Naive B cell (primary cell): ENCODE results near the gene CERCAM. TPM values are rescaled to one million over a fixed set of nuclear protein-coding genes. Genes with fewer than 3 reads are reported as not detected.
"Not testable (repeated sequence)": the region's sequence is repeated elsewhere in the genome, so short reads cannot be mapped to it uniquely, and the experiment has no call there.

Source experiments
- ATAC-seq, 2 donors: fragments of 150-1000 bp; cut with Tn5 transposase; 2 replicates each; pipeline ENCODE4 v1.10.0; 2021; ENCODE audit warnings: low read depth in 2 of 2, mild to moderate bottlenecking in 2 of 2, moderate library complexity in 2 of 2
- DNase-seq: peaks from one replicate; pipeline ENCODE4 v3.0.0; 2022
- H3K27ac Mint-ChIP-seq, 6 donors: one replicate each; pipeline ENCODE4 v1.8.0; 2020 to 2022; ENCODE audit warnings: mild to moderate bottlenecking in 6 of 6, mixed read lengths in 6 of 6, moderate library complexity in 5 of 6, inconsistent platforms in 2 of 6
- H3K27me3 Mint-ChIP-seq, 3 donors: one replicate each; pipeline ENCODE4 v1.8.0; 2021 to 2022; ENCODE audit warnings: mixed read lengths in 3 of 3, mild to moderate bottlenecking in 1 of 3
- H3K36me3 Mint-ChIP-seq, 2 donors: one replicate each; pipeline ENCODE4 v1.8.0; 2020 to 2022; ENCODE audit warnings: mixed read lengths in 2 of 2, inconsistent platforms in 1 of 2, mild to moderate bottlenecking in 1 of 2
- H3K4me1 Mint-ChIP-seq, 3 donors: one replicate each; pipeline ENCODE4 v1.8.0; 2020 to 2022; ENCODE audit warnings: mixed read lengths in 3 of 3, inconsistent platforms in 1 of 3, mild to moderate bottlenecking in 1 of 3, moderate library complexity in 1 of 3
- H3K4me3 Mint-ChIP-seq, 8 donors: one replicate each; pipeline ENCODE4 v1.8.0; 2020 to 2022; ENCODE audit warnings: mild to moderate bottlenecking in 8 of 8, mixed read lengths in 8 of 8, moderate library complexity in 8 of 8, inconsistent platforms in 2 of 8
- H3K9me3 Mint-ChIP-seq, 7 donors: one replicate each; pipeline ENCODE4 v1.8.0; 2020 to 2022; ENCODE audit warnings: mixed read lengths in 7 of 7, mild to moderate bottlenecking in 5 of 7, inconsistent platforms in 2 of 7, moderate library complexity in 1 of 7
- polyA plus RNA-seq, 6 donors: library from polyadenylated mRNA; unstranded; fragments of 300-500 nt; fragmentation: Illumina TruSeq; gene quantifications; one replicate each; pipeline ENCODE4 v1.2.3, GENCODE V29; 2021; ENCODE audit warnings: low read depth in 6 of 6

CERCAM gene
- polyA plus RNA-seq, 6 donors from 2014 or later = 0.31 to 0.71 (median 0.37) TPM; not detected in 1

DNA sequence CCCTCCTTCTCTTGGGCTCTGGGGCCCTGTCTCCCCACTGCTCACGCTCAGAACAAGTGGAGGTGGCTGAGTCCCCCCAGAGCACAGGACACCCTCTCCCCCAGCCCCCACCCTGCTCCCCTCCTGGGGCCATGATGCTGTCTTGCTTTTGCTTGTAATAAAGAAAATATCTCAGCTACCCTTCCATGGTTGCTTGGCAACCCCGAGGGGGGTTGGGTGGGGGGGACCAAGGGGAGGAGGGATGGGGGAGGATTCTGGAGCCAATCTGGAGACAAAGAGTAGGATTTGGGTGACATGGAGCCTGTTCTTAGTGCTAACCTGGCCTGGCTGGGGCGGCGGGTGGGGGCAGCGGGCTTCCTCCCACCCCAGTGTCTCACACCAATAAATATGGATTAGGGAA, 16.1 kb upstream of the CERCAM start:
- Mint-ChIP-seq H3K9me3 (no peaks in the 10 kb centered on the region), H3K27ac (no peak overlapping the region), H3K4me1 (peaks cover 0 to 3% (median 0%) of the 10 kb centered on the region in 3 donors), H3K4me3 (no peak overlapping the region), H3K27me3 (peaks cover 17 to 36% (median 35%) of the 10 kb centered on the region in 3 donors), H3K36me3 (no peaks in the 10 kb centered on the region)
- no peak for DNase-seq
- no peak for ATAC-seq

DNA sequence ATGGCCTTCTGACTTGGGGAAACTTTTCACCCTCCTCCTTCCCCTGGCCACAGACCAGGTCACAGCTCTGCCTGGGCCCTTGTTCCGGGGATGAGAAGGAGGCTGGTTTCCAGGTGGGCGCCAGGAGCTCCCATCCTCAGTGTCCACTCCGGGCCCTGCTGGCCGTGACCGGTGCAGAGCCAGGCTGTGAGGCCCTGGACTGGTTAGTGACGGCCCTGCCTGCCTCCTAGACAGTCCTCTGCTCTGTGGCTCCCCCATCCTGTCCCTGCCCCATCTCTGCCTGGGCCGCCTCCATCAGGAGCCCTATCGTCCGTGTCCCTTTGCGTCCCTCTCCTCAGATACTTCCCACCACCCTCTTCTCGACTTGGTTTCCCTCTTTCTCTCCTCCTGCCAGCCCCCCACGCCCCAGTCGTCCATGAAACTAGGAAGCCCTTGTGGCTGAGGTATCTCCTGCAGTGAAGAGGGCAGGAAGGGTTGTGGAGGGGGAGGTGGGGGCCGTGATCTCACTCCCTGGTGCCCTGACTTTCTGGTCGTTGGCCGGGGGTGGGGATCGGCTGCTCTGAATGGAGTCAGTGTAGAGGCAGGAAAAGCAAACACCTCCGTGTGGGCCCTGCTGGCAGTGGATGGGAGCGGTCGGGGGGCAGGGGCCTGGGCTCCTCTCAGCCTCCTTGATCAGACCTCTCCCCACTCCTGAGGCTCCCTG, 15.4 kb upstream of the CERCAM start:
- H3K27ac Mint-ChIP-seq = no peak overlapping the region
- H3K4me1 Mint-ChIP-seq = peaks cover 0 to 3% (median 0%) of the 10 kb centered on the region in 3 donors
- H3K4me3 Mint-ChIP-seq = no peak overlapping the region
- H3K36me3 Mint-ChIP-seq = no peaks in the 10 kb centered on the region
- ATAC-seq (no peak), DNase-seq (no peak)
- no peaks in the 10 kb centered on the region for H3K9me3 Mint-ChIP-seq
- H3K27me3 Mint-ChIP-seq = peaks cover 23 to 42% (median 35%) of the 10 kb centered on the region in 3 donors

DNA sequence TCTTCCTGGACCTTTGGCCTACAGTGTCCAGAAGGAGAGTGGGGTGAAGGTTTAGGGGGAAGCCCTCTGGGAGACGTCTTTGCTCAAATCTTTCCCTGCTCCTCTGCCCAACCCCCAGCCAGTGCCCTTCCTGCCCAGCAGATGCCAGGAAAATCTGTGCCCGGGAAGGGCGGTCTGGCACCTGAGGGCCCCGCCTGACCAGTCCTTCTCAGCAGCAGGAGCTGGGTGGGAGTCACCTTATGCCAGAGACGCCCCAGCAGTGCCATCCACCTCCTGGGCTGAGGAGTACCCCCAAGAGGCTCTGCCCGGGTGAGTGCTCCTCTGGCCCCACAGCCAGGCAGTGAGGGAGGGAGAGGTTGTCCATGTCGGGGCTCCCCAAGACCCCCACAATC, 14.9 kb upstream of the CERCAM start:
- Mint-ChIP-seq H3K4me1 (peaks cover 0 to 3% (median 0%) of the 10 kb centered on the region in 3 donors), H3K4me3 (no peak overlapping the region), H3K9me3 (no peaks in the 10 kb centered on the region), H3K27me3 (peaks cover 23 to 45% (median 35%) of the 10 kb centered on the region in 3 donors), H3K36me3 (no peaks in the 10 kb centered on the region), H3K27ac (no peak overlapping the region)
- DNase-seq = no peak
- ATAC-seq = no peak

DNA sequence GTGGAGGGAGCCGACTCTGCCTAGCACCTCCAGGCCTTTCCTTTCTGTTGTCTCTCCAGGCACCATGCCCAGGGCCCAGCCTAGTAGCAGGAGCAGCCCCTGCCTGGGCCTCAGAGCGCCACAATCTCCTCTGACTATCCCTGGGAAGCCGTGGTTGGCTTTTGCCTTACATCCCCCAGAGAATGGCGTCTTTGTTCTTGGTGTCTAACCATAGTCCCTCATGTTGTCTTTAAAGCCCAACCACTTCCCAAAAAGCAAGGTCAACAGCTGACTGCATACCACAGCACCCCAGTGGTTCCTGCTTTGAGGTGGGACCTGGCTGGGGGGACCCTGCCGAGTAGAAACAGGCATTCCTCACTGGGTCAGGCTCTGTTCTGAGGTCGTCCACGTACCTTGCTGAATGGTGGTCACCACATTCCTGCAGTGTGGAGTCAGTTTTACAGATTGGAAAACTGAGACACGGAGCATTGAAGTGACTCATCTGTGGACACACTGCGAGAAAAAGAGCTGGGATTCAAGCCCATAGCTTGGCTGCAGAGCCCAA, 13.7 kb upstream of the CERCAM start:
- H3K9me3 Mint-ChIP-seq = no peaks in the 10 kb centered on the region
- DNase-seq (no peak), ATAC-seq (no peak)
- H3K36me3 Mint-ChIP-seq = no peaks in the 10 kb centered on the region
- no peak overlapping the region for H3K27ac Mint-ChIP-seq
- H3K4me1 Mint-ChIP-seq = peaks cover 0 to 3% (median 0%) of the 10 kb centered on the region in 3 donors
- H3K4me3 Mint-ChIP-seq = no peak overlapping the region
- peaks cover 24 to 56% (median 45%) of the 10 kb centered on the region in 3 donors for H3K27me3 Mint-ChIP-seq

DNA sequence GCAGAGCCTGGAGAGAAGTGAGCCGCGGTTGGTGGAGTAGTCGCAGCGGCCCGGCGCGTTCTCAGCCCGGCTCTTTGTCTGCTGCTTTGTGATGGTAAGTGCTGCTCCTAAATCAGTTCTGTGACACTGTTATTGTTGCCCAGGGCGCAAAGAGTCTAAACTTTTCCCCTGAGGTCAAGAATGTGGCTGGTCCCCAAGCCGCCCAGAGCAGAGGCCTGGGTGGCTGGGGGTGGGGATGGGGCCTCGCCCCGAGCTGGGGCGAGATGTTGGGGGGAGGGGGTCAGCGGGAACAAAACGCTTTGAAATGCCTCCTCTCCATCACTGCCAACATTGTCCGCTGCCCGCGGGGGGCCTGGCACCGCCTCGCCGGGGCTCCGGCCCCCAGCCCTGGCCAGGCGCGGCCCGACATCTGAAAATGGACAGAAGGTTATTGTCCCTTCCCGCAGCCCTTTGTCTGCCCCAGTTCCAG, 11.7 kb upstream of the CERCAM start:
- Mint-ChIP-seq H3K27ac (no peak overlapping the region), H3K9me3 (peaks cover 0 to 2% (median 0%) of the 10 kb centered on the region in 7 donors), H3K36me3 (no peaks in the 10 kb centered on the region), H3K4me3 (no peak overlapping the region), H3K4me1 (no peaks in the 10 kb centered on the region), H3K27me3 (peaks cover 28 to 60% (median 43%) of the 10 kb centered on the region in 3 donors)
- DNase-seq (no peak), ATAC-seq (no peak)

DNA sequence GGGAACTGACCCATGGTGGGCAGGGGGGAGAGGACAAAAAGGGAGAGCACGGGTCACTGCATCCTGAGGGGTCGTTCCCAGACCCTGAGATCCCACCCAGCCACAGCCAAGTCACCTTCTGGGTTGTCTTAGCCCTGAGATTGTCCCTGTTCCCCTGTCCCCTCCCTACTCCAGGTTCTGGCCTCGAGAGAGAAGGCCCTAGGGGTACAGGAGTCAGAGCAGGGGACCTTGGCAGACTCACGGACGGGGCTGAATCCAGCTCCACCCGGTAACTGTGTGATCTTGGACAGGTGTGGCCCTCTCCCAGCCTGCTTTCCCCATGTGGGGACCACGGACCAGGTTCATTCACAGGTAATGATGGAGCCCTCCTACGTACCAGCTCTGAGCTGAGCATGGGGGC, 11.2 kb upstream of the CERCAM start:
- no peaks in the 10 kb centered on the region for H3K4me1 Mint-ChIP-seq
- H3K27ac Mint-ChIP-seq = no peak overlapping the region
- peaks cover 0 to 2% (median 0%) of the 10 kb centered on the region in 7 donors for H3K9me3 Mint-ChIP-seq
- peaks cover 32 to 65% (median 48%) of the 10 kb centered on the region in 3 donors for H3K27me3 Mint-ChIP-seq
- ATAC-seq (no peak), DNase-seq (no peak)
- H3K4me3 Mint-ChIP-seq = no peak overlapping the region
- no peaks in the 10 kb centered on the region for H3K36me3 Mint-ChIP-seq

DNA sequence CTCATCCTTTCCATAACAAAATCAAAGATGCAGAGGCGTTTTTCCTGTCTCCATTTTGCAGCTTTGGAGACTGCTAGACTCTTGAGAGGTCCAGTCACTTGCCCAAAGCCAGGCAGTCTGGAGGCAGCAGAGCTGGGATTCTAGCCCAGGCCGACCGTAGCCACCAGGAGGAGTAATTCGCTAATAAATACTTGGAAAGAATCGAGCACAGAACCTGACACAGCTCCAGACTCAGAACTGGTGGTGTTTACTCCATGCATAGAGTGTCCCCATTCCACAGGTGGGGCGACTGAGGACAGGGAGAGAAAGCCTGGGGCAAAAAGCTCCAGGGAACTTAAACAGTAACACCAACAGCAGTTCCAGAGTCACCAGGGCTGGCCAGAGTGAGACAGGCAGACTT, 10.7 kb upstream of the CERCAM start:
- Mint-ChIP-seq H3K4me3 (no peak overlapping the region), H3K27me3 (peaks cover 38 to 68% (median 52%) of the 10 kb centered on the region in 3 donors), H3K36me3 (no peaks in the 10 kb centered on the region), H3K27ac (no peak overlapping the region), H3K4me1 (no peaks in the 10 kb centered on the region), H3K9me3 (peaks cover 0 to 3% (median 0%) of the 10 kb centered on the region in 7 donors)
- ATAC-seq = no peak
- no peak for DNase-seq

DNA sequence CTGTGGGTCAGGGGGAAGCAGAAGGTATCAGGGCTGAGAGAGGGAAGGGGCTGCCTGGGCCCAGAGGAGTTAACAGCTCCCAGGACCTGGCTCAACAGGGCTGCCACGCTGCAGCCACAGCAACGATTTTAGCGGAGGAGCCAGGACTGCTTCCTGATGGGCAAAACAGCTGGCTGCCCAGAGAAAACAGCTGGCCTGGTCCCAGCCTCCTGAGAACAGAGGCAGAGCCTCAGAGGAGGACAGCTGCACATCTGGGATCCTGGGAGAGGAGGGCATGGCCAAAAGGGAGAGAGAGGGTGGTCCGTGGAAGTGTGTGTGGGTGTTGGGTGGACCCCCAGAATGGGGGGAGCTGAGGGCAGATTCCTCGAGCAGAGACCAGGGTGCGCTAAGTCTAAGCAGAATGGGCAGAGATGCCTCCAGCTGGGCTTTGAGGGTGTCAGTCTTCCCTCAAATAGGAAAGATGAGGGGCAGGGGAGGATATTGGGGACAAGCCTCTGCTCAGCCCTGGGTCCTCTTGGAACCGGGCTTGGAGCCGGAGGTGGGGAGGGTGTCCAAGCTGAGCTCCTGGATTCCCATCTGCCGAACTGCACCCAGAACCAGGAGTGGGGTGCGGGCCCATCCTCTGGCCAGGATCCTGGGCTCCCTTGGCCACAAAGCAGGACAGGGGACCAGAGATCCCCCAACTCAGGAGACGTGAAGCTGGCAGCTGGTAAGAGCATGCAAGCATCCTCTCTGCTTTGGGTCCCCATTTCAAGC, 9.1 kb upstream of the CERCAM start:
- DNase-seq = no peak

DNA sequence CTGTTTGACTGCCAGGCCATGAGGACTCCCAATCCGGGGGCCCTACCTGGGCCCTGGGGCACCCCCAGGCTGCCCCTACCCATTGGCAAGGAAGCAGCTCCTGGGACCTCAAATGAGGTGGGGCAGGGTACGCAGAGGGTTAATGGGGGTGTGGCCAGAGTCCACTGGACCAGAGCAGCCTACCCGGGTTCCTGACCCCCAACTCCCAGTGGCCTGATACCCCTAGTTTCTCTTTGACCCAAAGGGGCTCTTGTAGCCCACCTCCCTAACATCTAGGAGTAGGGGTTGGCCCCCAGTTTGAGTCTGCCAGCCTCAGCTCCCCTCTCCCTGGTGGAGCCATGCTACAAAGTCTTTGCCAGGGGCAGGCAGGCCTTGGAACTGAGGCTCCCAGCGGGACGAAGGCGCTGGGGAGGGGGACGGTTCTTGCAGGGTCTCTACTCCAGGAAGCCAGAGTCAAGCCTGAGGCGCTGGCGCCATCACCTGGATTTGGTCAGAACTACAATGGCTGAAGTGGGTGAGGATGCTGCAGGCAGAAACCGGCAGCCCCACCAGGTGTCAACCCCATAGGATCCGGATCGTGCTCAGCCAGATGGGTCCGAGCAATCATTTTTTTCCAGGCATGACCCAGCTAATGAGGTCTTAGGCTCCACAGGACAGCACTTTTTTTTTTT, 8.4 kb upstream of the CERCAM start:
- Mint-ChIP-seq H3K27ac (no peak overlapping the region), H3K27me3 (peaks cover 42 to 74% (median 55%) of the 10 kb centered on the region in 3 donors), H3K36me3 (no peaks in the 10 kb centered on the region), H3K4me3 (no peak overlapping the region), H3K4me1 (peaks cover 0 to 2% (median 0%) of the 10 kb centered on the region in 3 donors), H3K9me3 (peaks cover 0 to 3% (median 0%) of the 10 kb centered on the region in 7 donors)
- ATAC-seq = peak; percentile 37 to 61
- DNase-seq = peak; percentile 13

More for the DNA sequence above, 9.1 kb upstream of the CERCAM start:
- ATAC-seq = no peak
- peaks cover 45 to 73% (median 57%) of the 10 kb centered on the region in 3 donors for H3K27me3 Mint-ChIP-seq
- H3K36me3 Mint-ChIP-seq = no peaks in the 10 kb centered on the region
- no peak overlapping the region for H3K27ac Mint-ChIP-seq
- peaks cover 0 to 2% (median 0%) of the 10 kb centered on the region in 3 donors for H3K4me1 Mint-ChIP-seq
- H3K9me3 Mint-ChIP-seq = peaks cover 0 to 3% (median 0%) of the 10 kb centered on the region in 7 donors
- H3K4me3 Mint-ChIP-seq = no peak overlapping the region

DNA sequence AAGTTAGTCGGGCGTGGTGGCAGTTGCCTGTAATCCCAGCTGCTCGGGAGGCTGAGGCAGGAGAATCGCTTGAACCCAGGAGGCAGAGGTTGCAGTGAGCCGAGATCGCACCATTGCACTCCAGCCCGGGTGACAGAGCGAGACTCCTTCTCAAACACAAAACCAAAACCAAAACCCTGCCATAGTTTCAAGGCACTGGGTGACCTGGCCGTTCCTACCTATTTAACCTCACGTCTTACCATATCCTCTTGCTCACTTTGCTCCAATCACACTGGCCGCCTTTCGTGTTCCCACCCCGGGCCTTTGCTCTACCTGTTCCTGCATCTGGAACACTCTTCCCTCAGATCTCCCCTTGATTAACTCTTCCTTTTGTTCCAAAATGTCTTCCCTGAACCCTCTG, 6.9 kb upstream of the CERCAM start:
- not testable (repeated sequence) for H3K4me1 Mint-ChIP-seq, H3K9me3 Mint-ChIP-seq, H3K36me3 Mint-ChIP-seq, ATAC-seq, DNase-seq, H3K4me3 Mint-ChIP-seq, H3K27ac Mint-ChIP-seq
- H3K27me3 Mint-ChIP-seq = peaks cover 40 to 78% (median 49%) of the 10 kb centered on the region in 3 donors

DNA sequence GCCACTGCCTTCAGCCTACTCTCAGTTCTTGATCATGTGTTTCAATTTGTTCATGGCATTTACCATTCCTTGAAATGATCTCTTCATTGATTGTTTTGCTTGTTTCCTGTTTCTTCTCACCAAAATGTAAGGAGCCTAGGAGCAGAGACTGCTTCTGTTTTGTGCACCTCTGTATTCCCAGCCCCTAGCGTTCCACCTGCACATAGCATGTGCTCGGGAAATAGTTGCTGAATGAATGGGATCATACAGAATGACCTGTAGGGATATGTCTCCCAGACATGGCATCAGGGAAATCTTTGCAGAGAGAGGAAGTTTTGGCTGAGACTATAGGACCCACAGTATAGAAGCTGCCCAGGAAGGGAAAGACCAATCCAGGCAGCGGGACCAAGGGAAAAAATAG, 6.2 kb upstream of the CERCAM start:
- no peak overlapping the region for H3K4me3 Mint-ChIP-seq

DNA sequence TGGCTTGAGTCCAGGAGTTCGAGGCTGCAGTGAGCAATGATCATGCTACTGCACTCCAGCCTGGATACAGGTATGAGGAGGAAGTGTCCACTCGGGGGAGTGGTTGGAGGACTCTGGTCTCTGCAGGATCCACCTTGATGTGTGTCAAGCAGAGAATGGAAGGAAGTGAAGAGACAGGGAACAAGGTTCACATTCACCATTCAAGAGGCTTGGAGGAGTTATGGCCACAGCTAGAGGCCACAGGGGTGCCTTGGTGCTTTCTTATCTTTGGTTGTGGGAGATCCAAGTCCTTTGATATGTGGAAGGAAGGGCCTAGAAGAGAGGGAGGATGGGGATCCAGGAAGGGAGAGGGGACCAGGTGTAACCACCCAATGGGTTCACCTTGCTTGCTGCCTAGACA, 5.4 kb upstream of the CERCAM start:
- Mint-ChIP-seq H3K27ac (peak overlapping the region in 1 of 6 donors; percentile 70), H3K4me3 (peak overlapping the region in 1 of 8 donors; percentile 25), H3K9me3 (peaks cover 0 to 3% (median 0%) of the 10 kb centered on the region in 7 donors), H3K27me3 (peaks cover 37 to 79% (median 47%) of the 10 kb centered on the region in 3 donors), H3K36me3 (no peaks in the 10 kb centered on the region), H3K4me1 (peaks cover 0 to 12% (median 11%) of the 10 kb centered on the region in 3 donors)
- ATAC-seq (no peak), DNase-seq (no peak)

More for the DNA sequence above, 6.2 kb upstream of the CERCAM start:
- H3K27ac Mint-ChIP-seq = no peak overlapping the region
- H3K4me1 Mint-ChIP-seq = peaks cover 0 to 6% (median 6%) of the 10 kb centered on the region in 3 donors
- DNase-seq (no peak), ATAC-seq (no peak)
- H3K27me3 Mint-ChIP-seq = peaks cover 44 to 82% (median 47%) of the 10 kb centered on the region in 3 donors
- peaks cover 0 to 3% (median 0%) of the 10 kb centered on the region in 7 donors for H3K9me3 Mint-ChIP-seq
- no peaks in the 10 kb centered on the region for H3K36me3 Mint-ChIP-seq

DNA sequence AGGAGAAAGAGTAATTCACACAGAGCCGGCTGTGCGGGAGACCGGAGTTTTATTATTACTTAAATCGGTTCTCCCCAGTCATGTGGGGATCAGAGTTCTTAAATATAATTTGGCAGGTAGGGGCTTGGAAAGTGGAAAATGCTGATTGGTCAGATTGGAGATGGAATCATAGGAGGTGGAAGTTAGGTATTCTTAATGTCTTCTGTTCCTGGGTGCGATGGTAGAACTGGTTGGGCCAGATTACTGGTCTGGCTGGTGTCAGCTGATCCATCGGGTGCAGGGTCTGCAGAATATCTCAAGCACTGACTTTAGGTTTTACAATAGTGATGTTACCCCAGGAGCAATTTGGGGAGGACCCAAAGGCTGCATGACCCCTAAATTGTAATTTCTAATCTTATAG, 4.6 kb upstream of the CERCAM start:
- DNase-seq (no peak), ATAC-seq (no peak)
- Mint-ChIP-seq H3K4me3 (peak overlapping the region in 1 of 8 donors; percentile 44), H3K27ac (no peak overlapping the region), H3K36me3 (no peaks in the 10 kb centered on the region), H3K9me3 (peaks cover 0 to 3% (median 0%) of the 10 kb centered on the region in 7 donors), H3K27me3 (peaks cover 37 to 74% (median 44%) of the 10 kb centered on the region in 3 donors), H3K4me1 (peaks cover 0 to 12% (median 11%) of the 10 kb centered on the region in 3 donors)
